Neural progenitor cell (in vitro differentiated cells): ENCODE data around the gene TVP23C. TPM values are rescaled to one million over a fixed set of nuclear protein-coding genes. Genes with fewer than 3 reads are reported as not detected.

ENCODE experiments used
- DNase-seq: peaks from one replicate; pipeline ENCODE4 v3.0.0-alpha.2; 2016; ENCODE audit warnings: low spot score
- H2AFZ ChIP-seq: fragments of 200-600 bp; sonication (generic); replicated peaks from 2 replicates; pipeline ENCODE4 v1.6.1; 2016; ENCODE audit warnings: antibody characterized with exemption
- H3F3A ChIP-seq: fragments of 200-600 bp; sonication (generic); 2 replicates; pipeline ENCODE4 v1.6.1; 2016; ENCODE audit warnings: antibody characterized with exemption, low read depth
- H3K27ac ChIP-seq: fragments of 200-600 bp; sonication (generic); 2 replicates; pipeline ENCODE4 v1.5.1; 2016; ENCODE audit warnings: mild to moderate bottlenecking
- H3K27me3 ChIP-seq: fragments of 200-600 bp; sonication (generic); 2 replicates; pipeline ENCODE4 v1.6.1; 2016; ENCODE audit warnings: mild to moderate bottlenecking, moderate library complexity
- H3K36me3 ChIP-seq: fragments of 200-600 bp; sonication (generic); 2 replicates; pipeline ENCODE4 v1.5.1; 2016
- H3K4me1 ChIP-seq: fragments of 200-600 bp; sonication (generic); 2 replicates; pipeline ENCODE4 v1.6.1; 2016; ENCODE audit warnings: mixed run types
- H3K4me2 ChIP-seq: fragments of 200-600 bp; sonication (generic); 2 replicates; pipeline ENCODE4 v1.6.1; 2016
- H3K4me3 ChIP-seq: fragments of 200-600 bp; sonication (generic); 2 replicates; pipeline ENCODE4 v1.5.1; 2016
- H3K79me2 ChIP-seq: fragments of 200-600 bp; sonication (generic); 2 replicates; pipeline ENCODE4 v1.6.1; 2016; ENCODE audit warnings: low read depth
- H3K9ac ChIP-seq: fragments of 200-600 bp; sonication (generic); 2 replicates; pipeline ENCODE4 v1.6.1; 2016
- H3K9me3 ChIP-seq: fragments of 200-600 bp; sonication (generic); 2 replicates; pipeline ENCODE4 v1.5.1; 2016; ENCODE audit warnings: low read depth
- H4K20me1 ChIP-seq: fragments of 200-600 bp; sonication (generic); 2 replicates; pipeline ENCODE4 v1.6.1; 2016; ENCODE audit warnings: low read depth
- H3K27ac Mint-ChIP-seq: 3 replicates; pipeline ENCODE4 v1.8.0; 2021; ENCODE audit warnings: mixed read lengths
- H3K27me3 Mint-ChIP-seq: 2 replicates; pipeline ENCODE4 v1.8.0; 2022; ENCODE audit warnings: low read depth, mild to moderate bottlenecking, inconsistent platforms, moderate library complexity, mixed read lengths; ENCODE audit not compliant: insufficient read depth
- H3K36me3 Mint-ChIP-seq: 3 replicates; pipeline ENCODE4 v1.8.0; 2021; ENCODE audit warnings: mixed read lengths
- H3K4me1 Mint-ChIP-seq: 3 replicates; pipeline ENCODE4 v1.8.0; 2021; ENCODE audit warnings: mixed read lengths
- H3K4me3 Mint-ChIP-seq: 3 replicates; pipeline ENCODE4 v1.8.0; 2021; ENCODE audit warnings: mild to moderate bottlenecking, moderate library complexity, mixed read lengths
- H3K9me3 Mint-ChIP-seq: 3 replicates; pipeline ENCODE4 v1.8.0; 2020; ENCODE audit warnings: mixed read lengths
- CTCF ChIP-seq: fragments of 200-600 bp; sonication (generic); IDR thresholded peaks from 2 replicates; pipeline ENCODE4 v1.5.1; 2017; ENCODE audit warnings: antibody characterized with exemption, mild to moderate bottlenecking
- EZH2 ChIP-seq: fragments of 200-600 bp; sonication (generic); IDR thresholded peaks from 2 replicates; pipeline ENCODE4 v1.6.1; 2017; ENCODE audit warnings: antibody characterized with exemption, mild to moderate bottlenecking, moderate library complexity
- EZH2phosphoT487 ChIP-seq: fragments of 200-600 bp; sonication (generic); IDR thresholded peaks from 2 replicates; pipeline ENCODE4 v1.6.1; 2017; ENCODE audit warnings: antibody characterized with exemption
- total RNA-seq: library from RNA; depleted of rRNA; stranded (reverse); fragments of >200 nt; gene quantifications from 2 replicates; pipeline ENCODE4 v1.2.3, GENCODE V29; 2015; ENCODE audit warnings: low replicate concordance

Gene TVP23C
- total RNA-seq, 1 donor from 2014 or later = 36.0 TPM

DNA sequence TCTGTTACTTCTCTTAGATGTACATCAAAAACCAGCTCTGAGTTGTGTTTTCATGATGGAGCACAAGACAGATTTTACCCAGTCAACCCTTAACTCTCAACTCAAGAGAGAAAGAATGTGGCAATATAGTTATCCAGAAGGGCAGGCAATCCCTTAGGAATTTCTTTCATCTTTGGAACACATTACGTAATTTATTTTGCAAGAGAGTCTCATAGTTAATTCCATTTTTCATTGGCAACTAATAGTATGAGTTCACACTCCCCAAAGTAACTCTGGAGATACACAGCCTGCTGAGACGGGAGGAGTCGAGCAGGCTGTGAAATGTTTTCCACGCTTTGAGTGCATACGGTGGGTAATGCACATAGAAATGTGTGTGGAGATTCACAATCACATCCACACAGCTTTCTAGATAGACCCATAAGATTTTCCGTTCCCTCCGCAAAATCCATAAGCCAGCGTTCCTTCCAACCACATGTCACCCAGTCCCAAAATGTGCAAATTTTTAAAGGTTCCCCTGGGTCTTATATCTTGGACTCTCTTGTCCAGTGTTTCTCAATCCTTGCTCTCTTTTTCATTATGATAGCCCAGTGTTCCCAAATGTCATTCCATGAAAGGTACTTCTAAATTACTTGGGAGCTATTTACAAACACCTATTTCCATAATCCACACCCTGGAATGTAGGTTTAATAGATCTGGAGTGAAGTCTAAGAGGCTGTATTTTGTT lies 87.5 kb downstream of the TVP23C start:
- peaks cover 6% of the 10 kb centered on the region for H3K36me3 Mint-ChIP-seq
- no peak for TF ChIP-seq CTCF
- no peak for TF ChIP-seq EZH2
- TF ChIP-seq EZH2phosphoT487 = no peak
- H3K27ac Mint-ChIP-seq = no peak overlapping the region
- no peak for DNase-seq
- H3K4me3 Mint-ChIP-seq = no peak overlapping the region
- Histone ChIP-seq H3K4me3 (no peak overlapping the region), H3K79me2 (no peaks in the 10 kb centered on the region), H3F3A (no peaks in the 10 kb centered on the region), H3K36me3 (no peaks in the 10 kb centered on the region), H4K20me1 (no peaks in the 10 kb centered on the region), H3K9ac (no peak overlapping the region), H3K4me2 (no peak overlapping the region), H2AFZ (no peak overlapping the region), H3K27me3 (no peaks in the 10 kb centered on the region), H3K27ac (no peak overlapping the region), H3K9me3 (no peaks in the 10 kb centered on the region), H3K4me1 (no peaks in the 10 kb centered on the region)
- no peaks in the 10 kb centered on the region for H3K9me3 Mint-ChIP-seq
- peaks cover 16% of the 10 kb centered on the region for H3K4me1 Mint-ChIP-seq
- H3K27me3 Mint-ChIP-seq = peaks cover 2% of the 10 kb centered on the region

DNA sequence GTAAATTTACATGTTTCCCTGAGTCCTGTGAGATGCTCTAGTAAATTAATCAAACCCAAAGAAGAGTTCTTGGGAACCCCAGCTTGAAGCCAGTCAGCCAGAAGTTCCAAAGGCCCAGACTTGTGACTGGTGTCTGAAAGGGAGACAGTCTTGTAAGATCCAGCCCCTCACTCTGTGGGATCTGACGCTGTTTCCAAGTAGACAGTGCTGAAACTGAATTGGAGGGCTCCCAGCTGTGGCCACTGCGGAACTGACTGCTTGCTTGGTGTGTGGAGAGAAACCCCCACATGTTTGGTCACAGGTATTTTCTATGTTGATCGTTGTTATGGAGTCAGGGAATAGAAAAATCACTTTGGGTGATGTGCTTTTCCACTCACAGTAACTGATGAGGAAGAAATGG lies 90.4 kb downstream of the TVP23C start:
- Histone ChIP-seq H3K4me2 (no peak overlapping the region), H3K4me1 (no peaks in the 10 kb centered on the region), H3K36me3 (no peaks in the 10 kb centered on the region), H4K20me1 (no peaks in the 10 kb centered on the region), H3K79me2 (no peaks in the 10 kb centered on the region), H3K9ac (no peak overlapping the region), H3K9me3 (no peaks in the 10 kb centered on the region), H2AFZ (no peak overlapping the region), H3K4me3 (no peak overlapping the region), H3F3A (no peaks in the 10 kb centered on the region), H3K27me3 (no peaks in the 10 kb centered on the region), H3K27ac (no peak overlapping the region)
- Mint-ChIP-seq H3K9me3 (no peaks in the 10 kb centered on the region), H3K4me1 (peaks cover 8% of the 10 kb centered on the region), H3K36me3 (peaks cover 3% of the 10 kb centered on the region), H3K27ac (no peak overlapping the region), H3K27me3 (peaks cover 2% of the 10 kb centered on the region), H3K4me3 (no peak overlapping the region)
- no peak for TF ChIP-seq EZH2
- no peak for TF ChIP-seq CTCF
- no peak for TF ChIP-seq EZH2phosphoT487
- no peak for DNase-seq

GRCh38 chr17:15470536-15470935 lies 92.7 kb downstream of the TVP23C start:
- Histone ChIP-seq H3K9me3 (no peaks in the 10 kb centered on the region), H3K4me1 (no peaks in the 10 kb centered on the region), H3K4me3 (no peak overlapping the region), H3K27me3 (no peaks in the 10 kb centered on the region), H4K20me1 (no peaks in the 10 kb centered on the region), H2AFZ (no peak overlapping the region), H3K9ac (no peak overlapping the region), H3K4me2 (no peak overlapping the region), H3K36me3 (no peaks in the 10 kb centered on the region), H3F3A (no peaks in the 10 kb centered on the region), H3K79me2 (no peaks in the 10 kb centered on the region), H3K27ac (no peak overlapping the region)
- Mint-ChIP-seq H3K27me3 (peaks cover 2% of the 10 kb centered on the region), H3K9me3 (no peaks in the 10 kb centered on the region), H3K4me3 (no peak overlapping the region), H3K4me1 (peaks cover 5% of the 10 kb centered on the region), H3K27ac (no peak overlapping the region), H3K36me3 (peaks cover 2% of the 10 kb centered on the region)
- DNase-seq = no peak
- TF ChIP-seq EZH2 (no peak), CTCF (no peak), EZH2phosphoT487 (no peak)
